ENCODE measurements around the gene SYCP1. TPM values are rescaled to one million over a fixed set of nuclear protein-coding genes. Genes with fewer than 3 reads are reported as not detected.

Gene SYCP1
- total and polyA plus RNA-seq, 2 of the 13 experiments (the other 11 are each of a cell fraction or from before 2014, with no cell fraction given): not detected

DNA sequence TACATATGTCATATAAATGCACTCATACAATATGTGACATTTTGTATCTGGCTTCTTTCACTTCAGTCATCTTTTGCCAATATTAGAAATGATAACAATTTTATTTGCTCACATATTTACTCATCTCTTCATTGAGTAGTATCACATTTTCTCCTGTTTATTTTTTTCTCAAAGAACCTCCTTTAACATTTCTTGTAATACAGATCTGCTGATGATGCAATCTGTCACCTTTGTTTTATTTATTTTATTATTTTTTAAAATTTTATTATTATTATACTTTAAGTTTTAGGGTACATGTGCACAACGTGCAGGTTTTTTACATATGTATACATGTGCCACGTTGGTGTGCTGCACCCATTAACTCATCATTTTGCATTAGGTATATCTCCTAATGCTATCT is 159.1 kb downstream of the SYCP1 start:
- POLR2A ChIA-PET: no interaction called here
- WGBS (ENCODE audit: low lambda C conversion rate): 0% methylated on average over 2 of the region's 2 CpGs
- no peaks in the 10 kb centered on the region for H4K20me1 ChIP-seq (ENCODE audit: insufficient read depth, low read length)
- BruUV-seq (replicated peaks): no TSS peak
- in situ Hi-C loops (cut with HindIII; ENCODE audit: extremely low pct_ligation_motif_present, low pct_unique_long_range_greater_than_20kb) (no loop called here), intact Hi-C loops (cut with micrococcal nuclease; ENCODE audit: unreplicated experiment) (no loop called here)
- no peaks in the 10 kb centered on the region for H3K79me2 ChIP-seq (ENCODE audit: insufficient read depth, low read length)
- no peaks in the 10 kb centered on the region for H3K4me1 ChIP-seq (ENCODE audit: insufficient read depth, low read length)
- no peak for TF ChIP-seq SP4 (CRISPR knock-in tag; IDR thresholded peaks at IDR 0.05)
- no peak for TF ChIP-seq SMAD1 (CRISPR knock-in tag; IDR thresholded peaks at IDR 0.05; ENCODE audit: borderline replicate concordance, low read depth)
- TF ChIP-seq NONO (IDR thresholded peaks at IDR 0.05): no peak
- no peak for TF ChIP-seq NONO (CRISPR knock-in tag; conservative IDR thresholded peaks at IDR 0.05)
- TF ChIP-seq SRF (IDR thresholded peaks at IDR 0.05; ENCODE audit: low read depth, low read length): no peak
- TF ChIP-seq ERF (CRISPR knock-in tag; IDR thresholded peaks at IDR 0.05): no peak
- TF ChIP-seq SMAD9 (CRISPR knock-in tag; IDR thresholded peaks at IDR 0.05): no peak
- no peak for TF ChIP-seq MIXL1 (CRISPR knock-in tag; IDR thresholded peaks at IDR 0.05)
- TF ChIP-seq PAX8 (CRISPR knock-in tag; IDR thresholded peaks at IDR 0.05; ENCODE audit: borderline replicate concordance): no peak
- TF ChIP-seq ZBTB7B (CRISPR knock-in tag; IDR thresholded peaks at IDR 0.05): no peak
- TF ChIP-seq, protein P1, sequence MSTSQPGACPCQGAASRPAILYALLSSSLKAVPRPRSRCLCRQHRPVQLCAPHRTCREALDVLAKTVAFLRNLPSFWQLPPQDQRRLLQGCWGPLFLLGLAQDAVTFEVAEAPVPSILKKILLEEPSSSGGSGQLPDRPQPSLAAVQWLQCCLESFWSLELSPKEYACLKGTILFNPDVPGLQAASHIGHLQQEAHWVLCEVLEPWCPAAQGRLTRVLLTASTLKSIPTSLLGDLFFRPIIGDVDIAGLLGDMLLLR (CRISPR knock-in tag; IDR thresholded peaks at IDR 0.05): no peak
- TF ChIP-seq, protein P2, sequence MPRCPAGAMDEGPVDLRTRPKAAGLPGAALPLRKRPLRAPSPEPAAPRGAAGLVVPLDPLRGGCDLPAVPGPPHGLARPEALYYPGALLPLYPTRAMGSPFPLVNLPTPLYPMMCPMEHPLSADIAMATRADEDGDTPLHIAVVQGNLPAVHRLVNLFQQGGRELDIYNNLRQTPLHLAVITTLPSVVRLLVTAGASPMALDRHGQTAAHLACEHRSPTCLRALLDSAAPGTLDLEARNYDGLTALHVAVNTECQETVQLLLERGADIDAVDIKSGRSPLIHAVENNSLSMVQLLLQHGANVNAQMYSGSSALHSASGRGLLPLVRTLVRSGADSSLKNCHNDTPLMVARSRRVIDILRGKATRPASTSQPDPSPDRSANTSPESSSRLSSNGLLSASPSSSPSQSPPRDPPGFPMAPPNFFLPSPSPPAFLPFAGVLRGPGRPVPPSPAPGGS (CRISPR knock-in tag; IDR thresholded peaks at IDR 0.05): no peak
- TF ChIP-seq SYNCRIP (IDR thresholded peaks at IDR 0.05; ENCODE audit: insufficient read depth, low read depth, low read length): no peak
- DNase-seq (ENCODE audit: low spot score): no peak
- H3K27me3 ChIP-seq (ENCODE audit: control insufficient read depth in 1 of 2, insufficient read depth in 2 of 2, low read length in 2 of 2): no peaks in the 10 kb centered on the region; a peak in 1 of 5 replicates
- H3K36me3 ChIP-seq (replicated peaks in 1 of 2; ENCODE audit: control insufficient read depth in 1 of 2, insufficient read depth in 2 of 2, low read length in 2 of 2): no peaks in the 10 kb centered on the region
- H3K9ac ChIP-seq (ENCODE audit: insufficient read depth, low read depth, low read length): no peak overlapping the region
- H3K27ac ChIP-seq (ENCODE audit: extremely low read length, insufficient read depth, low read length): no peak overlapping the region
- no peak for FAIRE-seq
- CTCF ChIA-PET (ENCODE audit: low intra/inter-chr PET ratio, low total read pairs): no interaction called here
- no peak overlapping the region for H2AFZ ChIP-seq (ENCODE audit: low read length)
- H3K4me2 ChIP-seq (ENCODE audit: low read depth, low read length): no peak overlapping the region
- H3K9me3 ChIP-seq (ENCODE audit: low read length): no peaks in the 10 kb centered on the region
- no peak for ATAC-seq
- no peak overlapping the region for H3K4me3 ChIP-seq (replicated peaks in 1 of 3; ENCODE audit: insufficient read depth in 1 of 3, low read depth in 2 of 3, low read length in 3 of 3)
